HT1080 (cell line): ENCODE data around the gene CSH2. TPM values are rescaled to one million over a fixed set of nuclear protein-coding genes. Genes with fewer than 3 reads are reported as not detected.
"Not testable (repeated sequence)": the region's sequence is repeated elsewhere in the genome, so short reads cannot be mapped to it uniquely, and the experiment has no call there.

Source experiments
- DNase-seq: peaks from one replicate; pipeline ENCODE4 v3.0.0-alpha.2; 2015; ENCODE audit warnings: low read depth
- polyA plus RNA-seq, 2 experiments: library from polyadenylated mRNA; depleted of rRNA; stranded (reverse); fragments of >200 nt; gene quantifications; 2 replicates each; pipeline ENCODE4 v1.2.3, GENCODE V29; 2015
- total RNA-seq: library from RNA; depleted of rRNA; stranded (reverse); fragments of >200 nt; shearing (Covaris generic); gene quantifications from 2 replicates; pipeline ENCODE4 v1.2.3, GENCODE V29; 2014; rRNA removed

Gene CSH2
- not detected in 2 replicates for total RNA-seq
- polyA plus RNA-seq (2015; cell fraction: cytosol; rRNA removed): not detected in 2 replicates
- polyA plus RNA-seq (2015; cell fraction: nucleus; rRNA removed): not detected in 2 replicates

DNA sequence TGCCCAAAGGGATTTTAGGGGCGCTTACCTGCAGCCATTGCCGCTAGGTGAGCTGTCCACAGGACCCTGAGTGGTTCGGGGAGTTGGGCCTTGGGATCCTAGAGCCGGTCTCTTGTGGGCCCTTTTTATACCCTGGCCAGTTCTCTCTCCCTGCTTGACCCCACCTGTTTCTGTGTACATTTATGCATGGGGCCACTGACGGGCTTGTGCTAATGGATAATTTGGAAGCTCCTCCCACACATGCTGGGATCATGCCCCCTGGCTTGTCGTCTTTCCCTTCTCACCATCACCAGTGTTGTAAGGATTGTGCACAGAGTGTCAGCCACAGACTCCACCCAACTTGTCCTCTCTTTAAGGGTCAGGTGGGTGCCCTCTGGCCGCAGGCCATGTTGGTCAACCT lies at the start of gene CSH2:
CSH2 (minus strand) TSS at position 101 of the 400 bp plus-strand sequence; CDS start at position 38, 63 bp downstream.
- DNase-seq: not testable (repeated sequence)

DNA sequence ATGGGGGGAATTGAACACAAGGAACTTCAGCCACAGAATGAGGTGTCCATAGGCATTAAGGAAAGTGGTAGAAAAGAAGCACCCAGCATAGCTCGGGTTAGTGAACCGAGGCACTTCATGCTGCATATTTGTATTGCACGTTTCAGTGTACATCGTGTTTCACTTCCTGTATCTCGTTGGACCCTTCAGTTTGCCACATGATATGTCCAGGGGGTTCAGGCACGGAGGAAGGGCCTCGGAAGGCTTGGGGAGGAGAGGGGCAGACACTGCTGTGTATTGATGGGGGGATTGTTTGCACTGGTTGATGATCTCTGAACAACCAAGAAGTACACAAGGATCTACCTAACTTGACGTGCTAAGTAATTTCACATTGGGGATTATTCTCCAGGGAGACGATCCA lies 48.9 kb upstream of the CSH2 start:
- DNase-seq: not testable (repeated sequence)

DNA sequence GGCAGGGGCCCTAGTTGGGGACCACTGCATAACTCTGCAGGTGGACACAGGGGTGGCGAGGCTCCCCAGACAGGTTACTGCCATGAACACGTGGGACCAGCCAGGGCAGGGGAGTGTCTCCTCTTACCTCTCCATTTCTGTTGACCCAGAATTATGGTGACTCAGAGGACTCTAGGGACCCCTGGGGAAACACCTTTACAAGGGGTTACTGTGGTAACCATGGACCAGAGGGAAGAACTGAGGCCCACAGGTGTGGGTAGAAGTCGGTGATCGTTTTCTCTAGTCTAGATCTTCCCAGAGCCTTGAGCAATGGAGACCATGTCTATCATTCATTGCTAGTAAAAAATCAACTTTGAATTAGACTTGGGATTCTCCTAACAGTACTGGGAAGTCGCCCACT lies 47.3 kb upstream of the CSH2 start:
- not testable (repeated sequence) for DNase-seq

DNA sequence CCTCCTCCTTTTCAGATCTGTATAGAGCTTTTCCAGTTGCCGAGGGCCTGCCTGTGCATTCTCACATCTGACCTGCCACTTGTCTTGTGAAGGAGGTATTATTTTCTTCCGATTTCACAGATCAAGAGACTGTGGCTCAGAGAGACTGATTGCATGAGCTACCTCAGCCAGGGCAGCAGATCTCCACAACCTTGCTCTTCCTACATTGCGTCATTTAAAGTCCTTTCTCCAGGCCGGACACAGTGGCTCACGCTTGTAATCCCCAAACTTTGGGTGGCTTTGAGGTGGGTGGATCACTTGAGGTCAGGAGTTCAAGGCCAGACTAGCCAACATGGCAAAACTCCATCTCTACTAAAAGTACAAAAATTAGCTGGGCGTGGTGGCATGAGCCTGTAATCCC lies 46.6 kb upstream of the CSH2 start:
- not testable (repeated sequence) for DNase-seq

DNA sequence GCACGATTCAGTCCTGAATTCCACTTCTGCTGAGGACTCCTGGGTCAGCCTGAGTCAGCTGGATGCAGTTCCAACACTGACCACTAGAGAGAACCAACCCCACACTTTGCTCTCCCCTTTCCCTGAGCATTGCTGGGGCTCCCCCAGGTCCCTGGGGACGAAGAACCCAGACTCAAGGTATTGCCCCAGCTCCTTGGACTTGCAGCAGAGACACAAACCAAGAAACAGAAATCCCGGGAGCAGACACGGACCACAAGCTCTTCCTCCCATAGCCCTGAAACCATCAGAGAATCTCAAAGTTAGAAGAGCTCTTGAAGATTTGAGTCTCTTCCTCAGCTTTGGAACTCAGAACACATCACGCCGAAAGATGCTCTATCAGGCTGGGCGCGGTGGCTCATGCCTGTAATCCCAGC lies 45.8 kb upstream of the CSH2 start:
- peak; percentile 51 for DNase-seq

DNA sequence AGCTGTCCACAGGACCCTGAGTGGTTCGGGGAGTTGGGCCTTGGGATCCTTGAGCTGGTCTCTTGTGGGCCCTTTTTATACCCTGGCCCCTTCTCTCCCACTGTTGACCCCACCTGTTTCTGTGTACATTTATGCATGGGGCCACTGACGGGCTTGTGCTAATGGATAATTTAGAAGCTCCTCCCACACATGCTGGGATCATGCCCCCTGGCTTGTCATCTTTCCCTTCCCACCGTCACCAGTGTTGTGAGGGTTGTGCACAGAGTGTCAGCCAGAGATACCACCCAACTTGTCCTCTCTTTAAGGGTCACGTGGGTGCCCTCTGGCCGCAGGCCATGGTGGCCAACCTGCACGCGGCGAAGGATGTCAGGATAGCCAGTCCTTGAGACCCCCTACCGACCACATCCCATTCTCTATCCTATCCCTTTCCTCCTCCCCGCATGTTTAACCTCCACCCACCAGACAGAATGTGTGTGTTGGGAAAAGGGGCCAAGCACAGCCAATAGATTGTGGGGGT lies 45.4 kb upstream of the CSH2 start, which contains the start of gene GH1:
GH1 (minus strand) TSS at position 51 of the 517 bp plus-strand sequence. CDS start 63 bp downstream, outside the sequence.
- DNase-seq: not testable (repeated sequence)

DNA sequence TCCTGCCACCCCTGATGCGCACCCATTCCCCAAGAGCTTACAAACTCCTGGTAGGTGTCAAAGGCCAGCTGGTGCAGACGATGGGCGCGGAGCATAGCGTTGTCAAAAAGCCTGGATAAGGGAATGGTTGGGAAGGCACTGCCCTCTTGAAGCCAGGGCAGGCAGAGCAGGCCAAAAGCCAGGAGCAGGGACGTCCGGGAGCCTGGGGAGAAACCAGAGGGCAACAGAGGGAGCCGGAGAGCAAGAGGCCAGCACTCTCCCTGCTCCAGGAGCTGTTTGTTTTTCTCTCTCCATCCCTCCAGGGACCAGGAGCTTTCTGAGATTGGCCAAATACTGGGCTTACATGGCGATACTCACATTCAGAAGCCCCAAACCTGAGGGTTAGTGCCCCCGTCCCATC lies 44.8 kb upstream of the CSH2 start:
- DNase-seq: peak; percentile 23

DNA sequence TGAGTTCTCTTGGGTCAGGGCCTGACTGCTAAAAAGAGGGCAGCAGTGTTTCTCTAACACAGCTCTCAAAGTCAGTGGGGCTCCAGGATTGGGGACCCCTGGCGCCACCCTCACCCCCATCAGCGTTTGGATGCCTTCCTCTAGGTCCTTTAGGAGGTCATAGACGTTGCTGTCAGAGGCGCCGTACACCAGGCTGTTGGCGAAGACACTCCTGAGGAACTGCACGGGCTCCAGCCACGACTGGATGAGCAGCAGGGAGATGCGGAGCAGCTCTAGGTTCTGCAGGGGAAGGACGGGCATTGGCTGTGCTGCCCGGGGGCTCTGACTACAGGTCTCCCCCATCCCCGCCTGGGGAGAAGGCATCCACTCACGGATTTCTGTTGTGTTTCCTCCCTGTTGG lies 44.2 kb upstream of the CSH2 start:
- no peak for DNase-seq

DNA sequence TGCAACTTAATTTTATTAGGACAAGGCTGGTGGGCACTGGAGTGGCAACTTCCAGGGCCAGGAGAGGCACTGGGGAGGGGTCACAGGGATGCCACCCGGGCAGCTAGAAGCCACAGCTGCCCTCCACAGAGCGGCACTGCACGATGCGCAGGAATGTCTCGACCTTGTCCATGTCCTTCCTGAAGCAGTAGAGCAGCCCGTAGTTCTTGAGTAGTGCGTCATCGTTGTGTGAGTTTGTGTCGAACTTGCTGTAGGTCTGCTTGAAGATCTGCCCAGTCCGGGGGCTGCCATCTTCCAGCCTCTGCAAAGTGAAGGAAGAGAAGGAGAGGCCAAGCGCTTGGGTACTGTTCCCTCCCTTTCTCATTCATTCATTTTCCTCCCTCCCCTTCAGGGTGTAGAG lies 43.7 kb upstream of the CSH2 start:
- DNase-seq: not testable (repeated sequence)

DNA sequence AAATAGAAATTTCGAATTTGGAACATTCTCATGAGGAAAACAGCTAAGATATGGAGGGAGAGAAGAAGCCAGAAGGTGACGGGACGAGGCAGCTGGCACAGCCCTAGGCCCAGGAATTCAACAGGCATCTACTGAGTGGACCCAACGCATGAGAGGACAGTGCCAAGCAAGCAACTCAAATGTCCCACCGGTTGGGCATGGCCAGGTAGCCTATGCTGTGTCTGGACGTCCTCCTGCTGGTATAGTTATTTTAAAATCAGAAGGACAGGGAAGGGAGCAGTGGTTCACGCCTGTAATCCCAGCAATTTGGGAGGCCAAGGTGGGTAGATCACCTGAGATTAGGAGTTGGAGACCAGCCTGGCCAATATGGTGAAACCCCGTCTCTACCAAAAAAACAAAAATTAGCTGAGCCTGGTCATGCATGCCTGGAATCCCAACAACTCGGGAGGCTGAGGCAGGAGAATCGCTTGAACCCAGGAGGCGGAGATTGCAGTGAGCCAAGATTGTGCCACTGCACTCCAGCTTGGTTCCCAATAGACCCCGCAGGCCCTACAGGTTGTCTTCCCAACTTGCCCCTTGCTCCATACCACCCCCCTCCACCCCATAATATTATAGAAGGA lies 43.2 kb upstream of the CSH2 start:
- no peak for DNase-seq

DNA sequence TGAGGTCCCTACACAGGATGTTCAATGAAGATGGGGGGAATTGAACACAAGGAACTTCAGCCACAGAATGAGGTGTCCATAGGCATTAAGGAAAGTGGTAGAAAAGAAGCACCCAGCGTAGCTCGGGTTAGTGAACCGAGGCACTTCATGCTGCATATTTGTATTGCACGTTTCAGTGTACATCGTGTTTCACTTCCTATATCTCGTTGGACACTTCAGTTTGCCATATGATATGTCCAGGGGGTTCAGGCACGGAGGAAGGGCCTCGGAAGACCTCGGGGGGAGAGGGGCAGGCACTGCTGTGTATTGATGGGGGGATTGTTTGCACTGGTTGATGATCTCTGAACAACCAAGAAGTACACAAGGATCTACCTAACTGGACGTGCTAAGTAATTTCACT lies 42.3 kb upstream of the CSH2 start:
- DNase-seq: not testable (repeated sequence)

DNA sequence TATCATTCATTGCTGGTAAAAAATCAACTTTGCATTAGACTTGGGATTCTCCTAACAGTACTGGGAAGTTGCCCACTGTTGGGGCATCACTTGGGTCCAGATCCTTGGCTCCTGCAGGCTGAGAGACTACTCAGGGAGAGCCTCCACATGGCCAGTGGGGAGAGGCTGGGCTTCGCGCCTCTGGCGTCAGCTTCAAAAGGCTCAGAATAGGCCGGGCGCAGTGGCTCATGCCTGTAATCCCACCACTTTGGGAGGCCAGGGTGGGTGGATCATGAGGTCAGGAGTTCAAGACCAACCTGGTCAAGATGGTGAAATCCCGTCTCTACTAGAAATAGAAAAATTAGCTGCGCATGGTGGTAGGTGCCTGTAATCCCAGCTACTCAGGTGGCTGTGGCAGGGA lies 41.0 kb upstream of the CSH2 start:
- DNase-seq: no peak

DNA sequence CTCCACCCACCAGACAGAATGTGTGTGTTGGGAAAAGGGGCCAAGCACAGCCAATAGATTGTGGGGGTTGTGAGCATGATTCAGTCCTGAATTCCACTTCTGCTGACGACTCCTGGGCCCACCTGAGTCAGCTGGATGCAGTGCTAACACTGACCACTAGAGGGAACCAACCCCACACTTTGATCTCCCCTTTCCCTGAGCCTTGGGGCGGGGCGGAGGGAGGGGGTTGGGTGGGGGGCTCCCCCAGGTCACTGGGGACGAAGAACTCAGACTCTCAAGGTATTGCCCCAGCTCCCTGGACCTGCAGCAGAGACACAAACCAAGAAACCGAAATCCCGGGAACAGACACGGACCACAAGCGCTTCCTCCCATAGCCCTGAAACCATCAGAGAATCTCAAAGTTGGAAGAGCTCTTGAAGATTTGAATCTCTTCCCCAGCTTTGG lies 38.2 kb upstream of the CSH2 start:
- peak; percentile 40 for DNase-seq

DNA sequence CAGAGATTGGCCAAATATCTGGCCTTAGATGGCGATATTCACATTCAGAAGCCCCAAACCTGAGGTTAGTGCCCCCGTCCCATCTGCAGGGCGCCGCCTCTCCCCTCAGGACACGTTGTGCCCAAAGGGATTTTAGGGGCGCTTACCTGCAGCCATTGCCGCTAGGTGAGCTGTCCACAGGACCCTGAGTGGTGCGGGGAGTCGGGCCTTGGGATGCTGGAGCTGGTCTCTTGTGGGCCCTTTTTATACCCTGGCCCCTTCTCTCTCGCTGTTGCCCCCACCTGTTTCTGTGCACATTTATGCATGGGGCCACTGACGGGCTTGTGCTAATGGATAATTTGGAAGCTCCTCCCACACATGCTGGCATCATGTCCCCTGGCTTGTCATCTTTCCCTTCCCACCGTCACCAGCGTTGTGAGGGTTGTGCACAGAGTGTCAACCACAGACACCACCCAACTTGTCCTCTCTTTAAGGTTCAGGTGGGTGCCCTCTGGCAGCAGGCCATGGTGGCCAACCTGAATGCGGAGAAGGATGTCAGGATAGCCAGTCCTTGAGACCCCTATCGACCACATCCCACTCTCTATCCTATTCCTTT lies 37.7 kb upstream of the CSH2 start, which contains the start of gene CSHL1:
CSHL1 (minus strand) TSS at position 218 of the 595 bp plus-strand sequence; CDS start at position 156, 62 bp downstream.
- DNase-seq: no peak

DNA sequence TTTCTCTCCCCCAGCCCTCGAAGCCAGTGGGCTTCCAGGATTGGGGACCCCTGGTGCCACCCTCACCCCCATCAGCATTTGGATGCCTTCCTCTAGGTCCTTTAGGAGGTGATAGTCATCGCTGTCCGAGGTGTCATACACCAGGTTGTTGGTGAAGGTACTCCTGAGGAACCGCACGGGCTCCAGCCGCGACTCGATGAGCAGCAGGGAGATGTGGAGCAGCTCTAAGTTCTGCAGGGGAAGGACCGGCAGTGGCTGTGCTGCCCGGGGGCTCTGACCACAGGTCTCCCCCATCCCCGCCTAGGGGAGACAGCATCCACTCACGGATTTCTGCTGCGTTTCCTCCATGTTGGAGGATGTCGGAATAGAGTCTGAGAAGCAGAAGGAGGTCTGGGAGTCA lies 36.6 kb upstream of the CSH2 start:
- DNase-seq: no peak

DNA sequence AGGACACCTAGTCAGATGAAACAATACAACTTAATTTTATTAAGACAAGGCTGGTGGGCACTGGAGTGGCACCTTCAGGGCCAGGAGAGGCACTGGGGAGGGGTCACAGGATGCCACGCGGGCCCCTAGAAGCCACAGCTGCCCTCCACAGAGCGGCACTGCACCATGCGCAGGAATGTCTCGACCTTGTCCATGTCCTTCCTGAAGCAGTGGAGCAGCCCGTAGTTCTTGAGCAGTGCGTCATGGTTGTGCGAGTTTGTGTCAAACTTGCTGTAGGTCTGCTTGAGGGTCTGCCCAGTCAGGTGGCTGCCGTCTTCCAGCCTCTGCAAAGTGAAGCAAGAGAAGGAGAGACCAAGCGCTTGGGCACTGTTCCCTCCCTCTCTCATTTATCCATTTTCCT lies 36.1 kb upstream of the CSH2 start:
- not testable (repeated sequence) for DNase-seq

DNA sequence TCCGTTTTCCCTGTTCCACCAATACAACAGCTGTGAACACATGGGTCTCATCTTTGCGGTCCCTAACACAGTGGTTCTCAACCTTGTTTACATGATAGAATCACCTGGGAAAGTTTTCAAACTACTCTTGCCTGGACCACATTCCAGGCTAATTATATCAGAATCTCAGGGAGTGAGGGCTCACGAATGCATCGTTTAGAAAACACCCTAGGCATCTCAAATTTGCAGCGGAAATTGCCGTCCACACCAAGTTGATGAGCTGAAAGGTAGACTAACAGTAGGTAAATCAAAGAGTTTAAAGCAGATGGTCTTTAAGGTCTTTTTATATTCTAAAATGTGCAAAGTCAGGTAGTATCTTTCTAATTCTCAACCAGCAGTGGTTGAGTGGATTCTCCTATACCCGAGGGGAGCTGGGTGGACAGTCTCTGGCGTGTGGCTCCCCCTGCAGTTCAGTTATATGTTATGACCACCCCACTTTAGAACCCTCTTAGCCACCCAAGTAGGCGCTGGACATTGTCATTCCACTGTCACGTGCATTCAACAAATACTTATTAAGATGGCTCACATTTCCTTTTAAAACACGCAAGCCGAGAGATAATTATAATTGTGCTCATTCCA lies 33.8 kb upstream of the CSH2 start:
- not testable (repeated sequence) for DNase-seq

DNA sequence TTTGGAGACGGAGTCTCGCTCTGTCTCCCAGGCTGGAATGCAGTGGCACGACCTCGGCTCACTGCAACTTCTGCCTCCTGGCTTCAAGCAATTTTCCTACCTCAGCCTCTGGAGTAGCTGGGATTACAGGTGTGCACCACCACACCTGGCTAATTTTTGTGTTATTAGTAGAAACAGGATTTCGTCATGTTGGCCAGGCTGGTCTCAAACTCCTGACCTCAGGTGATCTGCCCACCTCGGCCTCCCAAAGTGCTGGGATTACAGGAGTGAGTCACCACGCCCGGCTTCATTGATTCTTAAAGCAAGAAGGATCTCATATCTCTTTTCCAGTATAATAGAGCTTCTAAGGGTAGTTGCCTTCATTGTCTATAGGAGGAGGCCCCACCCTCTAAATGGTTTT lies 31.3 kb upstream of the CSH2 start:
- DNase-seq: not testable (repeated sequence)

DNA sequence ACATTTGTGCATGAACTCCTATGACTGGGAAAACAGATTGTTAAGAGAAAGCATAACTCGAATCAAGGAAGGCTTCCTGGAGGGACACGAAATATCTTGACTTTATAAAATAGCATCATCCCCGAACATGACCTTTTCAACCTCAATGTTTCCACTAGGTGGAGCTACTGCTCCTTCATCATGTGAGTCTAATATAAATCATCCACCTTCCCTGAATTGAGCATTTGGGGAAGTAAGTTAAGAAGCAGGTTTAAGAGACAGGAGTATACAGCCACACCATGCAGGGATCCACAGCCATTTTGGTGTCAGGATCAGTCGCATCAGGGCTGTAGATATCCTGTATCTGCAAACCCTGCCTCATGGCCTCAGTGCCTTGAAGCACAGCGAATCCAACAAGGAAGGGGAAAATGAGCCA lies 30.3 kb upstream of the CSH2 start:
- DNase-seq: not testable (repeated sequence)

DNA sequence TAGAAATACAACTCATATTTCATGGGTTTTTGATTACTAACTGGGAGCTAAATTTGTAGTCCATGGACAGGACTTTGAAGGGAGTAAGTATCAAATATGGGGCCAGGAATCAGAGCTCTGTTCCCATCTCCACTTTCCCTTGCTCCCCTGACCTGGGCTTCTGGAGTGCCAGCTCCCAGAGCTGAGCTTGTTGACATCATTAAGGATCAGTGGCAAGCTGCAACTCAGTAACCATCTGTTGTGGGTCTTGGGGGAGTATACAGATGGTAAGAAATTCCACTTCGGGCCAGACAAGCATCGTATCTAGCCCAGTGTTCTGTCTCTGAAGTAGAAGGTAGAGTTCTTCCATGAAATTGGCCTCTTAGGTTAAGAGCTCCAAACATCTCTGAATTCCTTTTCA lies 28.5 kb upstream of the CSH2 start:
- DNase-seq: not testable (repeated sequence)

DNA sequence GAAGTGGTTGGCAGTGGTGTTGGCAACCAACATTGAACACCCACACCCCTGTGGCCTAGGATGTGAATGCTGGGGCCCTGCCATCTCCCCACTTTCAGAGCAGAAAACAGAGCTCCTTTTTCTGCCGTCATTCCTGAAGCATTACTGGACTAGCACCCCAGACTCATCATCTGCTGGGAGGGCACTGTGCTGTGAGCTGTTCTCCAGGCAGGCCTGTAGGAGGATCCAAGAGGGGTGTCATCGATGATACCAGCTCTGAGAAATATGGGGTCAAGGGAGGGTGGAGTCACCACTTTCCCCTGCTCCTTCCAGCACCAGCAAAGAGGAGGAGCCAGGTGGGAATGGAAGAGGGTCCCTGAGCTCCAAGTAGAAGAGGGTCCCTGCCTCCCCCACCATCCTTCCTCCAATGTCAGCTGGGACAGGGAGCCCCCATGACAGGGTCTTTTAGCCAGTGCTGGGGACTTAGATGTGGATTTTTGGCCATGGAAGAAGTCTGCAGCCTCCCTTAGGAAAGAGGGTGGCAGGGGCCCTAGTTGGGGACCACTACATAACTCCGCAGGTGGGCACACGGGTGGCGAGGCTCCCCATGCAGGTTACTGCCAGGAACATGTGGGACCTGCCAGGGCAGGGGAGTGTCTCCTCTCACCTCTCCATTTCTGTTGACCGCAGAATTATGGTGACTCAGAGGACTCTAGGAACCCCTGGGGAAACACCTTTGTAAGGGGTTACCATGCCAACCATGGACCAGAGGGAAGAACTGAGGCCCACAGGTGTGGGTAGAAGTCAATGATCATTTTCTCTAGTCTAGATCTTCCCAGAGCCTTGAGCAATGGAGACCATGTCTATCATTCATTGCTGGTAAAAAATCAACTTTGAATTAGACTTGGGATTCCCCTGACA lies 25.7 kb upstream of the CSH2 start:
- DNase-seq: not testable (repeated sequence)
